Activated naive CD8-positive, alpha-beta T cell (primary cell): ENCODE results near the gene SNAPIN.

Source experiments
- H3K27ac Mint-ChIP-seq: one replicate; pipeline ENCODE4 v1.8.0; 2021; ENCODE audit warnings: mixed read lengths
- H3K27me3 Mint-ChIP-seq: one replicate; pipeline ENCODE4 v1.8.0; 2021; ENCODE audit warnings: mixed read lengths
- H3K36me3 Mint-ChIP-seq: one replicate; pipeline ENCODE4 v1.8.0; 2021; ENCODE audit warnings: mixed read lengths
- H3K4me1 Mint-ChIP-seq: one replicate; pipeline ENCODE4 v1.8.0; 2021; ENCODE audit warnings: low read depth, mixed read lengths
- H3K4me3 Mint-ChIP-seq: one replicate; pipeline ENCODE4 v1.8.0; 2021; ENCODE audit warnings: mild to moderate bottlenecking, mixed read lengths
- H3K9me3 Mint-ChIP-seq: one replicate; pipeline ENCODE4 v1.8.0; 2021; ENCODE audit warnings: low read depth, mixed read lengths

SNAPIN gene, protein sequence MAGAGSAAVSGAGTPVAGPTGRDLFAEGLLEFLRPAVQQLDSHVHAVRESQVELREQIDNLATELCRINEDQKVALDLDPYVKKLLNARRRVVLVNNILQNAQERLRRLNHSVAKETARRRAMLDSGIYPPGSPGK

DNA sequence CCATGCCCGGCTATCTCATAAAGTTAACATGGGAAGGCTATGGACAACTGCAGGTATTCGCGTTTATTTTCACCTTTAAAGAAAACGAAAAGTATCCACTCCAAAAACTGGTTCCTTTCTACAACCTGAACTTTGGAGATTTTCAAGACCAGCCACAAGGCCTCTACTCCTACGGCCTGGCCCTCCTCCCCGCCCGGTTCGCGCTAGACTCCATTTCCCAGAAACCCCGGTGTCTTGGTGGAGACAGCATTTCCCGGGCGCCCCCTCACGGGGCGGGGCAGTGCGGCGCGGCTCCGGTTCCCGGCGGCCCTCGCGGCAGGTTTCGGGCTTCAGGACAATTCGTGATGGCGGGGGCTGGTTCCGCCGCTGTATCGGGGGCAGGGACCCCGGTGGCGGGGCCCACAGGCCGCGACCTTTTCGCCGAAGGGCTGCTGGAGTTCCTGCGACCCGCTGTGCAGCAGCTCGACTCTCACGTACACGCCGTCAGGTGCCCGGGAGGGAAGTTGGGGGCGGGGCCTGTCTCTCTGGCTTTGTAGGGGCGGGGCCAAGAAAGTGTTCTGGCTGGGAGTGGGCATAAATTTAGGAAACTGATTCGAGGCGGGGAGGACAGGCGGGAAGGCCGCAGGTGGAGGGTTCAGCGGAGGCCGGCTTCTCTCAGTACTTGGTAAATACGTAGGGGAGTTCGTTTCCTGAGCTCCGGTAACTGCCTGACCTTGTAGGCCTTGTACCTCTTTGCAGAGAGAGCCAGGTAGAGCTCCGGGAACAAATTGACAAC is at the start of gene SNAPIN:
Gene SNAPIN (plus strand): TSS at position 304 of the 775 bp plus-strand sequence. CDS start 41 bp downstream, at position 345.
- H3K27ac Mint-ChIP-seq = peak within 1 kb of the TSS; percentile 90
- no peaks in the 10 kb centered on the region for H3K27me3 Mint-ChIP-seq
- peak within 1 kb of the TSS; percentile 94 for H3K4me3 Mint-ChIP-seq
- no peaks in the 10 kb centered on the region for H3K9me3 Mint-ChIP-seq
- H3K4me1 Mint-ChIP-seq = peaks cover 17% of the 10 kb centered on the region
- no peaks in the 10 kb centered on the region for H3K36me3 Mint-ChIP-seq

DNA sequence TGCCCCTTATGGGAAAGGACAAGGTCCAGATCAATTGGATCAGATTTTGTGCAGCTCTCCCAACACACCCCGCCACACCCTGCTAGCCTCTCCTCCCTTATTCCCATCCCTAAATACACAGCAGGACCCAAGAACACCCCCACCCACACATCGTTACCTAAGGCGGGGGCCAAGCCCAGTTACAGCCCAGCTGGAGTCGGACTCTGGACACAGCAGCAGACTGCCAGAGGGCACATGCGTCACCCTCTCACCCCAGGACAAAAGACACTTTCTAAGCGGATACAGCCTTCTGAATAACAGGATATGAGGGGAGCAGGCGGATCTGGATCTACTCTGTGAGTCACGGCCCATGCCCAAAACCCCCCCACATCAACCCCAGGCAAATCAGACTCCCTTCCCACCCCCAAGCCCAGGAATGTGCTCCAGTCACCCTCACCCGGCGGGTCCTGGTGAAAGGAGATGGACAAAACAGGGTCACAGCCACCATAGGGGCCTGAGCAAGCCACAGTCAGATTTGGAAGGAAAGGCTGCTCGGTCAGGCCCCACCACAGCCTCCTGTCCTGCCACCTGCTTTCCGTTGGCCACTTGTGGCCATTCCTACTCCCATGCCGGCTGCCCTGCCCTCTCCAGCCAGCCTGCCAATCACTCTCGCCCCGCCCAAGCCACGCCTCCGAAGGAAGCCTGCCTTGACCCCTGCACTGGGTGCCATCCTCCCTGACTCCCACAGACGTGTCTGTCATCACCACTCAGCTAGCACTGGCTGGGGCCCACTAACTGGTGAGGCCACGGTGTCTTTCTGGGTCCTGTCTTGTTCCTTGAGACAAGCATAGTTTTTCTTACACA is 49.5 kb upstream of the SNAPIN start:
- no peak overlapping the region for H3K4me3 Mint-ChIP-seq
- no peaks in the 10 kb centered on the region for H3K4me1 Mint-ChIP-seq
- no peaks in the 10 kb centered on the region for H3K9me3 Mint-ChIP-seq
- no peaks in the 10 kb centered on the region for H3K27me3 Mint-ChIP-seq
- no peaks in the 10 kb centered on the region for H3K36me3 Mint-ChIP-seq
- no peak overlapping the region for H3K27ac Mint-ChIP-seq

DNA sequence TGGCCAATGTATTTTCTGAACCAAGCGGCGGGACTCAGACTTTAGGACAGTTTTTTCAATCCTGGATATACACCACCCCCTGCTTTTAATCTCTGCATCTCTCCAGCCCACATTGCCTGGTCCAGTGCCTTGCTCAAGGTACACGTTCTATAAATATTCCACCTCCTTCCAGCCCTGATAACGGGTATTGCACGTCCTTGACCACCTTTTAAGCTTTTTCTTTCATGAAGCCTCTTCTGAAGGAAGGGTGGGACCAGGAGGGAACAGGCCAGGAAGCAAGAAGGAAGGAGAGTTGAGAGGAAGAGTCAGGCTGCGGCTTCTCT is 49.0 kb upstream of the SNAPIN start:
- H3K4me3 Mint-ChIP-seq = no peak overlapping the region
- no peak overlapping the region for H3K27ac Mint-ChIP-seq

DNA sequence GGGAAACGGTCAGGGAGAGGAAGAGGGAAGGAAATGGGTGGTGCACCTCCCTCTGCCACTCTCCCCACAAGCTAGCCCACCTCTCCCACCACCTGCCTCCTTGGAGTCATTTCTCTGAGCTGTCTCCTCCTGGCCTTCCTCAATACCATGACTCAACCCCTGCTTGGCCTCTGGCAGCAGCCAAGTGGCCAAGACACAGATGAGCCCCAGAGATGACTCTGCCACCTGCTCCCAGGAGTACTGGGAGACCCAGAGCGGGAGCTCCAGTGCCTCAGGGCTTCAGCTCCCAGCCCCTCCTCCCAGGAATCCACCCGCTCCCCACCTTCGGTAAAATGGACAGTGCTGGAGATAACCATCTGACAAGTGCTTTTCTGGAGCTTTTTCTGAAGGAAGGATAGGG is 48.2 kb upstream of the SNAPIN start:
- H3K36me3 Mint-ChIP-seq = no peaks in the 10 kb centered on the region
- H3K4me3 Mint-ChIP-seq = no peak overlapping the region
- no peaks in the 10 kb centered on the region for H3K4me1 Mint-ChIP-seq
- no peaks in the 10 kb centered on the region for H3K9me3 Mint-ChIP-seq
- H3K27ac Mint-ChIP-seq = no peak overlapping the region
- H3K27me3 Mint-ChIP-seq = no peaks in the 10 kb centered on the region

More for the DNA sequence above, 49.0 kb upstream of the SNAPIN start:
- Mint-ChIP-seq H3K9me3 (no peaks in the 10 kb centered on the region), H3K27me3 (no peaks in the 10 kb centered on the region), H3K4me1 (no peaks in the 10 kb centered on the region), H3K36me3 (no peaks in the 10 kb centered on the region)

DNA sequence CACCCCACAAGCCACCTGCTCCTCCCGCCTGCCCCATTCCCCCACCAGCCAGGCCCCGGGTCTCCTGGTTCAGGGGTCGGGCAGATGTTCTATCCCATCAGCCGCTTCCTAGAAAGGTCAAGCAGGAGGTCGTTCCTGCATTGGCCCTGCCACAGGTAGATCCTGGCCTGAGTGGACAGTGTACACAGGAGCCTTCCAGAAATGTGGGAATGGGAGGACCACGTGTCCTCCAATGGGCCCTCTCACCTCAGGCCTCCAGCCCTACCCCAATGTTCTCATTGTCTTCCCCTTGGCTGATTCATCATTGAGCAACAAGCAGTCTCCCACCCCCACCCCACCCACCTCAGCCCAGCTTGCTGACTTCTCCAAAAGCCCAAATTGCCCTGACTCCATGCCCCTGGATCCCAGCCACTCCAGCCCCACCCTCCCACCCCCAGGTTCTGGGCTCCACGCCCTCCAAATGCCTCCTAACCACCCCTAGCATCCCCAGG is 47.6 kb upstream of the SNAPIN start:
- no peaks in the 10 kb centered on the region for H3K27me3 Mint-ChIP-seq
- H3K4me1 Mint-ChIP-seq = no peaks in the 10 kb centered on the region
- H3K9me3 Mint-ChIP-seq = no peaks in the 10 kb centered on the region
- no peaks in the 10 kb centered on the region for H3K36me3 Mint-ChIP-seq
- H3K4me3 Mint-ChIP-seq = no peak overlapping the region
- H3K27ac Mint-ChIP-seq = no peak overlapping the region

DNA sequence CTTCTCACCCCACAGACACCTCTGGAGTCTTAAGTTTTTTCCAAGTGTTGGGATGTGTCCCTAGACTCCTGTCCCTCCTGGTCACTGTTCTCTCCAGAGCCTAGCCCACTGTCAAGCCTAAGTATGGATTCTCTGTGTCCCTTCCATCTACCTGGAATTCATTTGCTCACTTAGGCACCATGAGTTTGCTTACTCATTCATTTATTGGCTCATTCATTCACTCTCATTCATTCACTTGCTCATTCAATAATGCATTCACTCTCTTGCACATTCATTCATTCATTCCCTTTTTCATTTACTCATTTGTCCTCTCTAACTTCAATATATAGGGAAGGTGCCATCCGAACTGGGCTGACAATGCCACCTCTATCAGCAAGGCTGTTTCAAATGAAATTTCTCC is 47.1 kb upstream of the SNAPIN start:
- no peak overlapping the region for H3K27ac Mint-ChIP-seq
- no peak overlapping the region for H3K4me3 Mint-ChIP-seq
- H3K27me3 Mint-ChIP-seq = no peaks in the 10 kb centered on the region
- H3K36me3 Mint-ChIP-seq = no peaks in the 10 kb centered on the region
- no peaks in the 10 kb centered on the region for H3K4me1 Mint-ChIP-seq
- H3K9me3 Mint-ChIP-seq = no peaks in the 10 kb centered on the region

DNA sequence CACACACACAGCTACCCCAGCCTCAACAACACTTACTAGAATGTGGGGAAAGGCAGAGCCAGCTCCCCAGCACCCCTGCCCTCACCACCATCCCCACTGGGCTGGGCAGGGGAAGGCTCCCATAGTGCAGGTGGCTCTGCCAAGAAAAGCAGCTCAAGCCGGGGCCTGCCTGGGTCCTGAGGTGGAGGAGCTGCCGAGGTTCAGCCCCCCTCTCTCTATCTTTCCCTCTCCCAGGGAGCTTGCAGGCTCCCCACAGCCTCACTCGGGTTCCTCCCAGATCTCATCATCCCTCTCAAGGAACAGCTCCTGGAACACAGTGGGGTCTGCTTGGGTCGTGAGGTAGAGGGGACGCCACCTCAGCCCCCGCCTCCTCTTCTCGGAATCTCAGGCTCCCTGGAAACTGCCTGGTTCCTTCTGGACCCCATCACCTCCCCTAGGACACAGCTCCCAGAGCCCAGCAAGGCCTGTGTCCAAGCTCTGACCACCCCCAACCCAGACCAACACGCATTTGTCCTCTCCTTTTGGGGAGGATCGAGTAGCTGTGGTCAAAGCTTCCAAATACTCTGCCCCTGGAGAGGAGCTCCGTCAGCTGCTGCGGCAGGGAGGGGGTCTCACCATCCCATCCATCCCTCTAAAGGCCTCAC is 46.3 kb upstream of the SNAPIN start:
- H3K4me1 Mint-ChIP-seq = no peaks in the 10 kb centered on the region
- no peaks in the 10 kb centered on the region for H3K27me3 Mint-ChIP-seq
- H3K9me3 Mint-ChIP-seq = no peaks in the 10 kb centered on the region
- H3K4me3 Mint-ChIP-seq = no peak overlapping the region
- no peak overlapping the region for H3K27ac Mint-ChIP-seq
- no peaks in the 10 kb centered on the region for H3K36me3 Mint-ChIP-seq

DNA sequence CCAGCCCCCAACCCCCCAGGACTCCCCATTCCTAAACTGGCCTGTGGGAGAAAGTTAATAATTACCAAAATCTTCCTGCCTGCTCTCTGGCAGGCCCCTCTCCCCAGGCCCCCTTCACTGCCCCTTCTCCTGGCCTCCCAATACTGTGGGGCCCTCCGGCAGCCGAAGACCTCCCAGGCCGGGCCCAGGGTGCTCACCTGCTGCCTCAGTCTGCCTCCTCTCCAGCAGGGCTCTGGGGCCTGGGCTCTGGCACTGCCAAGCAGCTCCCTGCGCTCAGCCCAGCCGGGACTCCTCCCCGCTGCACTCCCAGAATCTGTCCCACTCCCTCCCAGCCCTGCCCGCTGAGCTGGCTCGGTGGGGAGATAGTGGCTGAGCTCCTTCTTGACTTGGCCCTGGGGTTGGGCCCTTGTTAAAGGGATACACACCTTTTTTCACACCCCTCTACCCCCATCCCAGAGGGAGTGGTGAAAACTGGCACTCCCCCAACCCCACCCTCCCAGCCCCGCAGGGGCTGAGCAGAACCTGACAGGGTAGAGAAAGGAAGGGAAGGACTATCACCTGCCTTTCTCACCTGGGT is 45.7 kb upstream of the SNAPIN start, which contains the start of gene S100A16:
Gene S100A16 (minus strand): TSS at position 383 of the 577 bp plus-strand sequence. CDS start 4,986 bp downstream, outside the sequence.
- Mint-ChIP-seq H3K9me3 (no peaks in the 10 kb centered on the region), H3K36me3 (no peaks in the 10 kb centered on the region), H3K4me1 (no peaks in the 10 kb centered on the region), H3K27me3 (no peaks in the 10 kb centered on the region), H3K27ac (no peak within 1 kb of the TSS), H3K4me3 (no peak within 1 kb of the TSS)

DNA sequence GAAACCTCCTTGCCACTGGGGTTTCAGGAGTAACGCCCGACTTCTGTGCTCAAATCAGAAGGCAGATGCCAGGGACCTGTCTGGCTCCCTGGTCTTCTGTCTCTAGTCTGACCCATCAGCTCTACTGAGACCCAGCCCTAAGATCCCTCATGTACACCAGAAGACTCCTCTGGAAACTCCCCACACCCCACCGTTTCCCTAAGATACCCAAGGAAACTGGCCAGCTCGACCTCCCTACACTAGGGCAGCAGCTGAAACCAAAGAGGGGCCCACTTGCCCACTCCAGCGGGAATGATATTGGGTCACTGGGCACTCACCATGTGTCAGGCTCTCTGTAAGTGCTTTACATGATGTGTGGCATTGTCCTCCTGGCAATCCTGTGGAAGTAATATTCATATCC is 45.1 kb upstream of the SNAPIN start:
- H3K27me3 Mint-ChIP-seq = no peaks in the 10 kb centered on the region
- no peaks in the 10 kb centered on the region for H3K9me3 Mint-ChIP-seq
- H3K4me3 Mint-ChIP-seq = no peak overlapping the region
- no peaks in the 10 kb centered on the region for H3K36me3 Mint-ChIP-seq
- no peak overlapping the region for H3K27ac Mint-ChIP-seq
- no peaks in the 10 kb centered on the region for H3K4me1 Mint-ChIP-seq

DNA sequence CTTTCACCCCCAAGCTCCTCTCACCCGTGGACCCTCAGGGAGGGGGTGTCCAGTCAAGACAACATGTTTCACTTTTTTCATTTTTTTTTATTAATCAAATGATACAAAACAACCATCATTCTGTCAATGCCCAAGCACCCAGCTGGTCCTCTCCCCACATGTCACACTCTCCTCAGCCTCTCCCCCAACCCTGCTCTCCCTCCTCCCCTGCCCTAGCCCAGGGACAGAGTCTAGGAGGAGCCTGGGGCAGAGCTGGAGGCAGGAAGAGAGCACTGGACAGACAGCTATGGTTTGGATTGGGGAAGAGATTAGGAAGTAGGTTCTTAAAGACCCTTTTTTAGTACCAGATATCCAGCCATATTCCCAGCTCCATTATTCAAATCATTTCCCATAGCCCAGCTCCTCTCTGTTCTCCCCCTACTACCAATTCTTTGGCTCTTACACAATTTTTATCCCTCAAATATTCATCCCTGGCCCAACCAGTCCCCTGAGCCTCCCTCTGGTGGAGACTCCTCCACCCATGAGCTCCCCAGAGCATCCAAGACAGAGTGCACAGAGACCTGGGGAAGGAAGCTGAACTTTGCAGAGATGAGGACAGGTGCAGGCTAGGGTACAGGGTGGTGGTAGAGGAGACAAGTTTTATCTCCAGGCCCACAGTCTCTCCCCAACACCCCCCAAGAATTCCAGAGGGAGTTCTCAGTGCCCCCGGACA is 44.2 kb upstream of the SNAPIN start:
- no peaks in the 10 kb centered on the region for H3K4me1 Mint-ChIP-seq
- H3K27ac Mint-ChIP-seq = no peak overlapping the region
- no peaks in the 10 kb centered on the region for H3K9me3 Mint-ChIP-seq
- no peak overlapping the region for H3K4me3 Mint-ChIP-seq
- H3K27me3 Mint-ChIP-seq = no peaks in the 10 kb centered on the region
- no peaks in the 10 kb centered on the region for H3K36me3 Mint-ChIP-seq

DNA sequence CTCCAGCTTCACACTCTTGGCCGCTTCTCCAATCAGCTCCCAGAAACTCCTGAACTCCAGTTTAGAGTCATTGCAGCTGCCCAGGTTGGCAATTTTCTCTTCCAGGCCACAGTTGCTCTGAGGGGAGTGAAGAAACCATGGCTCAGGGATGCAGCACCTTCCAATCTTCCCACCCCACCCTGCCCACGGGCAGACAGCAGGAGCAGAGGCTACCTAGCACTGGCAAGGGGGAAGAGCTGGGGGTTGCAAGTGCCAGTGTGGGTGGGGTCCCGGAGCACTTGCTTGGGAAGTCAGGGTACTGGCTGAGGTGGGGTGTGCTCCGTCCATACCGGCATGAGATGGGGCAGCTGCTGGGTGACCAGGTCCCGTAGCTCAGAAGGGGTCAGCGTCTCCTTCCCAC is 43.6 kb upstream of the SNAPIN start:
- no peaks in the 10 kb centered on the region for H3K9me3 Mint-ChIP-seq
- H3K27me3 Mint-ChIP-seq = no peaks in the 10 kb centered on the region
- no peak overlapping the region for H3K27ac Mint-ChIP-seq
- H3K4me3 Mint-ChIP-seq = no peak overlapping the region
- no peaks in the 10 kb centered on the region for H3K4me1 Mint-ChIP-seq
- no peaks in the 10 kb centered on the region for H3K36me3 Mint-ChIP-seq

DNA sequence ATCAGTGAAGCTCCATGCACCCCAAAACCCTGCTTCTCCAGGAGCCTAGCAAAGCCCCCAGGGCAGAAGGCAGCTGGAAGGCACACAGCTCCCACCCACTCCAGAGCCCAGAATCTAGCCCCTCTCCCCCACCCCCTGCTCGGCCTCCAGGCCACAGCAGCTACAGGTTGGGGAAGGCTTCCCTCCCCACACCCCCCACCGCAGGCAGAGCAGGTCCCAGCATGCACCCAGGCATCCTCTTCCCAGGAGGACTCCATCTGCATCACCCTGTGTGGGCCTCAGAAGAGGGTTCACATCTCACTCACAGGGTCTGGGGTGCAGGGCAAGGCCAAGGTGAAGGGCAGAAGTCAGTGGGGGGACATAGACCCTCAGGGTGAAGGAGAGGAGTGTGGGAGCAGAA is 43.1 kb upstream of the SNAPIN start:
- H3K36me3 Mint-ChIP-seq = no peaks in the 10 kb centered on the region
- no peak overlapping the region for H3K4me3 Mint-ChIP-seq
- H3K4me1 Mint-ChIP-seq = no peaks in the 10 kb centered on the region
- no peak overlapping the region for H3K27ac Mint-ChIP-seq
- no peaks in the 10 kb centered on the region for H3K9me3 Mint-ChIP-seq
- no peaks in the 10 kb centered on the region for H3K27me3 Mint-ChIP-seq

DNA sequence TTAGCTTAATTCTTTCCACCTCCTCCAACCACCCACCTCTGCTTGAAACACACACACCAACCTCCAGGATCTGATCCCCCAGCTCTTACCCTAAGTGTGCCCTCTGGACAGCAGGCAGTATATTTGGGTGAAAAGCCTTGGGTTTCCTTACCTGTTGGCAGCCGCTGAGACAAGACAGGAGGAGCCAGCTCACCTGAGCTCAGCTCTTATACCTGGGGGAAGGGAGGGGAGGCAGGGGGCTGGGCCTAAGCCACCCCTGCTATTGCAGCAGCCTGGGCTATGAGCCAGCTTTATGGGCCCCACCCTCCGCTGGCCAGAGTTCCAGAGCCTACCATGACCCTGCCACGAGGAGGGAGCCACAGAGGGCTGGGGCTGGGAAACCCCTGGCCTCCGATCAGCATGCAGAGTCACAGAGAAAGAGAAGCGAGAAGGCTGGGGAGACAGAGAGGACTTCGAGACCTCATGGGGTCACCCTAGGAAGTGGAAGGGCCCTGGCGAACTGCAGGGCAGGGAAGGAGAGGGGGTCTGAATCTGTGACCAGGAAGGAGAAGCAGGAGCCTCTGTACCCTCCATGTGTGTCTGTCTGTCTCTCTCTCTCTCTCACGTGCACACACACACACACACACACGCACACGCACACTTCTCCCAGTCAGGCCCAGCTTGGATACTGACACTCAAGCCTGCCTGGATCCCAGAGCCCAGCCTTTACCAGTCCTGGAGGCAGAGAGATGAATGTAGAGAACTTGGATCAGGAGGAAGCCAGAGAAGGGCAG is 42.2 kb upstream of the SNAPIN start, which contains the start of gene S100A14:
Gene S100A14 (minus strand): TSS at position 182 of the 773 bp plus-strand sequence. CDS start 467 bp downstream, outside the sequence.
- H3K9me3 Mint-ChIP-seq = no peaks in the 10 kb centered on the region
- no peak within 1 kb of the TSS for H3K4me3 Mint-ChIP-seq
- no peaks in the 10 kb centered on the region for H3K36me3 Mint-ChIP-seq
- no peak within 1 kb of the TSS for H3K27ac Mint-ChIP-seq
- no peaks in the 10 kb centered on the region for H3K4me1 Mint-ChIP-seq
- H3K27me3 Mint-ChIP-seq = no peaks in the 10 kb centered on the region
